Non-pigmented ciliary epithelial cell (primary cell): ENCODE data around the gene GBP2.
"Not testable (repeated sequence)": the region's sequence is repeated elsewhere in the genome, so short reads cannot be mapped to it uniquely, and the experiment has no call there.

Experiments
- DNase-seq: peaks from one replicate; pipeline ENCODE4 v3.0.0-alpha.2; 2010; ENCODE audit warnings: low read depth

Gene GBP2

DNA sequence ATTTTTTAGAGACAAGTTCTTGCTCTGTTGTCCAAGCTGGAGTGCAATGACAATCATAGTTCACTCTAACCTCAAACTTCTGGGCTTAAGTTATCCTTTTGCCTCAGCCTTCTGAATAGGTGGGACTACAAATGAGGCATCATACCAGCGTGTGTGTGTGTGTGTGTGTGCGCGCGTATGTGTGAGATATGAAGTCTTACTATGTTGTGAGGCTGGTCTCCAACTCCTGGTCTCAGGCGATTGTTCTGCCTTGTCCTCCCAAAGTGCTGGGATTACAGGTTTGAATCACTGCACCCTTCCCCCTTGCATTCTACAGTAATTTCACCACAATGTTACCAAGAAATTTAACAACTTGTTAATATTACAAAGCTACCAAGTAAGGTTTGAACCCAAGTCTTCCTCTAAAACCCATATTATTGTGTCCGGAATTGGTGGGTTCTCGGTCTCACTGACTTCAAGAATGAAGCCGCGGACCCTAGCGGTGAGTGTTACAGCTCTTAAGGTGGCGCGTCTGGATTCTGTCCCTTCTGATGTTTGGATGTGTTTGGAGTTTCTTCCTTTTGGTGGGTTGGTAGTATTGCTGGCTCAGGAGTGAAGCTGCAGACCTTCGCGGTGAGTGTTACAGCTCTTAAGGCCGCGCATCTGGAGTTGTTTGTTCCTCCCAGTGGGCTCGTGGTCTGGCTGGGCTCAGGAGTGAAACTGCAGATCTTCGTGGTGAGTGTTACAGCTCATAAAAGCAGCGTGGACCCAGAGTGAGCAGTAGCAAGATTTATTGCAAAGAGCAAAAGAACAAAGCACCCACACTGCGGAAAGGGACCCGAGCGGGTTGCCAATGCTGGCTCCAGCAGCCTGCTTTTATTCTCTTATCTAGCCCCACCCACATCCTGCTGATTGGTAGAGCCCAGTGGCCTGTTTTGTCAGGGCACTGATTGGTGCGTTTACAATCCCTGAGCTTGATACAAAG lies 970 bp upstream of the GBP2 start:
- not testable (repeated sequence) for DNase-seq

GRCh38 chr1:89125240-89125912 lies 538 bp downstream of the GBP2 start:
- DNase-seq: no peak

DNA sequence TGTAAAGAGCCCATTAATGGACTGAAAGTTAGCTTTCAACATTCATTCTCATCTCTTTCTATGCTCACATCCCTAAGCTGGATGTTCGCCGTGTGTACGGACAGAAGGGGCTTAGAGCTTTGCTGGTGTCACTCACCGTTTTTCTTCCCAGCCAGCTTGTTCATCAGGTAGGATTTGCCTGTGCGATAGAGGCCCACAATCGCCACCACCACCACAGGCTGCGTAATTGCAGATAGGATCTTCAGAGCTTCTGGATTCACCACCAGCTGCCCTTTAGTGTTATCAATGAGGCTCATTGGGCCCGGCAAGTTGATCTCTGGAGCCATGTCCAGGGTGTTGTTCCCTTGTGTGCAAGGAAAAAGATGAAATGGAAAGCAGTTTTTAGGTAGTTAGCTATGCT lies 4.3 kb downstream of the GBP2 start:
- DNase-seq: no peak

- DNase-seq: no peak
Observed at GRCh38 chr1:89114662-89115061, 11.3 kb downstream of the GBP2 start.

GRCh38 chr1:89112871-89113613 lies 12.9 kb downstream of the GBP2 start:
- no peak for DNase-seq

GRCh38 chr1:89104687-89105086 lies 21.2 kb downstream of the GBP2 start:
- no peak for DNase-seq

DNA sequence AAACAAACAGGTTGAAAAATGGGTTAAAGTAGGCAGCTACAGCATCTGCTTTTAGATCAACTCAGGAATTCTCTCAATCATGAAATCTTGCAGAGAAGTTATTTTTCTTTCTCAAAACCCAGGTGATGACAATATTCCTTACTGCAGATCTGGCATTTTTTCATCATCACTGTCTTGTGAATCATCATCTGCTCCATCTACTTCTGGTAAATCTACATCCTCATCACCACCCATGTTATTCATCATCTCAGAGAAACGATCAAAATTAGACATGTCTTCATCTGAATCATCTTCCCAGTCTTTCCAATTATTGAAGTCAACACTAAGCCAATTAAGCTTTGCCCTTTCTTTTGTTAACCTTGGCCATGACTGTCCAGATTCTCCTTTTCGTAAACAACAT lies 21.8 kb downstream of the GBP2 start:
- DNase-seq: no peak

GRCh38 chr1:89102021-89102420 lies 23.9 kb downstream of the GBP2 start:
- DNase-seq: no peak

GRCh38 chr1:89100412-89100811 lies 25.5 kb downstream of the GBP2 start:
- no peak for DNase-seq

DNA sequence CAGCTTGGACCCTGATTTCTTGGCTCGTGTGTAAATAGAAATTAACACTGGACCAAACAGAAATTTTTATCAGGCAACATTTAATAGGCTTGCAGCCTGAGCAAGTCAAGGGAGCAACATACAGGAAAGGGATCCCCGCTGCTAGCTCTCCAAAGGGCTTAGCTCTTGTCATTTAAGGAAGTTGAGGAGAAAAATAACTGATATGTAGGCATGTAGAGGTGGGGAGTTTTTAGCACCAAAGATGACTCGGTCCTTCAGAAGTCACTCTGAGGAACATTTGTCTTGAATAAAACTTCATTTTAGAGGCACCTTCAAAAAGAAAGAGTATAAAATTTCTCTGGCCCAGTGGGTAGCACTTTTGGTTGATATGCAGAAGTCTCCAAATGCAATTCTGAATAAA lies 27.1 kb downstream of the GBP2 start:
- no peak for DNase-seq

- DNase-seq: no peak
Observed at GRCh38 chr1:89095737-89096136, 30.2 kb downstream of the GBP2 start.

DNA sequence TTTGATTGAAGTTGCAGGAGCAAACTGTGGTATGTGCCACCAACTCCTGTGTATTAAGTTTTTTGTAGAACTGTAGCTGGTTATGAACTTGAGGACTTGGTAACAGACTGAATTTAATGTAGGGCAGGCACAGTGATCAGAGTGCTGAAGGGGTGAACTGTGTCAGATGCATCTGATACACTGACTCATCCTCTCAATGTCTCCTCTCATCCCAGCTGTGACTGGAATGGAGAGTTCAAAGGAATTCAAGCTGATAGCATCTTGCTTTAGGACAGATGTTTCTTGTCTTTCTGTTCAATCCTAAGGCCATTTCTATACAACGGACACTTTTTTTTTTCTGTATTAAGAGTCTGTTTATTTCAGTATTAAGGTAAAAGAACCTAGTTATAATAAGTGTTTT lies 36.0 kb downstream of the GBP2 start:
- DNase-seq: no peak

DNA sequence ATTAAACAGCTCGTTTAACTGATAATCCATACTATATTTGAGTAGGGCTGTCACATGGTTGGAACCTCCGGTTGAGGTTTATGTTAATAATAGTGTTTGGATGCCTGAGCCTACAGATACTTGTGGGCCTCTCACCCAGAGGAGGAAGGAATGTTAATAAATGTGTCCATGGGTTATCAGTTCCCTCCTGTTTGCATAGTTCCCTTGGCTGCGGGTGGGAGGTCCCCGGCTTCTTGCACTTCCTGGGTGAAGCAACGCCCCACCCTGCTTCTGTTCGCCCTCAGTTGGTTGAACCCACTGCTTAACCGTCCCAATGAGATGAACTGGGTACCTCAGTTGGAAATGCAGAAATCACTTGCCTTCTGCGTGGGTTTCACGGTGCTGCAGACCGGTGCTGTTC lies 37.3 kb downstream of the GBP2 start:
- no peak for DNase-seq

DNA sequence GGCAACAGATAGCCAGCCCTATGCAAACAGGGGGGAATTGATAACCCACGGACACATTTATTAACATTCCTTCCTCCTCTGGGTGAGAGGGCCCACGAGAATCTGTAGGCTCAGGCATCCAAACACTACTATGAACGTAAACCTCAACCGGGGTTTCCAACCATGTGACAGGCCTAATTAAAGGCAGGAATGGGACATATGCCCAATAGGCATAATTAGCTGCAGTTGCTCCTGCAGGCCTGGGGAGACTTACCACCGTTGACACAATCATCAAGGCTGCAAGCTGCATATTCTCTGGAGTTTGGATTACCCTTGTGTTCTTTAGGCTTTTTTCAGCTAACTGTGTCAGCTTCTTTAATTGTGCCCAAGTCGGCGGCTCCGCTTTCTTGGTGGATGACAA lies 38.7 kb downstream of the GBP2 start:
- no peak for DNase-seq

DNA sequence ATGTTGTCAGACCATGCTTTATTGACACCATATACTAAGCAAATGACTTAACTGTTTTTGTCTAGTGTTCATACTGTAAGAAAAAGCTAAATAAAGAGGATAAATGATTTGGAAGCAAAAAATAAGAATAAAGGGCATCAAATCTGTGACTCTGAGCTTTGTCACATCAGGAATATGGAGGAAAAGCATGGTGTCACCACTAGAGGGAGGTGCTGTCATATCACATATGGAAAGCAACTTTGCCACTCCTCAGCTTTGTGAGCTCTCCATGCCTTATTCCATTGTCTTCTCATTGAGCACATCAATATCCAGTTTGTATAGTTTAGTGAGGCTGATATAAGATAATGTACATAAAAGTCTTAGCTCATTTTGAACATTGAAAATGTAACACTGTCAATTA lies 40.1 kb downstream of the GBP2 start:
- DNase-seq: peak; percentile 15

GRCh38 chr1:89081005-89081404 lies 44.9 kb downstream of the GBP2 start:
- no peak for DNase-seq

DNA sequence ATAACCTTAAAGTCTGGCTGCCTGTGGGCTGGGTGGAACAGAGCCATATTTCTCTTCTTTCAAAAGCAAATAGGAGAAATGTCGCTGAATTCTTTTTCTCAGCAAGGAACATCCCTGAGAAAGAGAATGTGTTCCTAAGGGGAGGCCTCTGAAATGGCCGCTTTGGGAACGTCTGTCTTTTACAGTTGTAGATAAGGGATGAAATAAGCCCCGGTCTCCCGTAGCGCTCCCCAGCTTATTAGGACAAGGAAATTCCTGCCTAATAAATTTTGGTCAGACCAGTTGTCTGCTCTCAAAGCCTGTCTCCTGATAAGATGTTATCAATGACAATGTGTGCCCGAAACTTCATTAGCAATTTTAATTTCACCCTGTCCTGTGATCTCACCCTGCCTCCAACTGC lies 45.8 kb downstream of the GBP2 start:
- DNase-seq: not testable (repeated sequence)

DNA sequence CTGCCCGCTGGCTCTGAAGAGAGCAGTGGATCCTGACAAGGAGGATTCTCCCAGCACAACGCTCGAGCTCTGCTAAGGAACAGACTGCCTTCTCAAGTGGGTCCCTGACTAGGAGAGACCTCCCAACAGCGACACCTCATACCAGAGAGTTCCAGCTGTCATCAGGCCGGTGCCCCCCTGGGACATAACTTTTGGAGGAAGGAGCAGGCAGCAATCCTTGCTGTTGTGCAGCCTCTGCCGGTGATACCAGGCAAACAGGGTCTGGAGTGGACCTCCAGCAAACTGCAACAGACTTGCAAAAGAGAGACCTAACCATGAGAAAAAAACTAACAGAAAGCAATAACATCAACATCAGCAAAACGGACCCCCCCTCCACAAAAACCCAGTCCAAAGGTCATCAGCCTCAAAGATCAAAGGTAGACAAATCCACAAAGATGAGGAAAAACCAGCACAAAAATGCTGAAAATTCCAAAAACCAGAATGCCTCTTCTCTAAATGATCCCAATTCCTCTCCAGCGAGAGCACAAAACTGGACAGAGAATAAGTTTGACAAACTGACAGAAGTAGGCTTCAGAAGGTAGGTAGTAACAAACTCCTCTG lies 53.3 kb downstream of the GBP2 start:
- not testable (repeated sequence) for DNase-seq

- DNase-seq: no peak
Observed at GRCh38 chr1:89070509-89070908, 55.4 kb downstream of the GBP2 start.

- DNase-seq: no peak
Observed at GRCh38 chr1:89069951-89070350, 56.0 kb downstream of the GBP2 start.

DNA sequence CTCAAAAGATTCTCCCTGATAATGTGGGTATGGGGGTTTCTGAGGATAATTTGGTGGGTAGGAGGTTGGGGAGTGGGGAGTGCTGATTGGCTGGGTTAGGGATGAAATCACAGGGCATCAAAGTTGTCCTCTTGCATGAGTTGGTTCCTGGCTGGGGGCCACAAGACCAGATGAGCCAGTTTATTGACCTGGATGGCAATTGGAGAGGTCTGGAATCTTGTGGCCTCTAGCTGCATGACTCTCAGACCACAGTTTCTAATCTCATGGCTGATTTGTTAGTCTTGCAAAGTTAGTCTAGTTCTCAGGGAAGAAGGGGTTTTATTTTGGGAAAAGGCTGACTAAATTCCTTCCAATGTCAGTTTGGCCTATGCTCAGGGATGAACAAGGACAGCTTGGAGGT lies 57.6 kb downstream of the GBP2 start:
- DNase-seq: peak; percentile 57
